ENCODE results near the gene GRIN2A.

The GRIN2A gene

DNA sequence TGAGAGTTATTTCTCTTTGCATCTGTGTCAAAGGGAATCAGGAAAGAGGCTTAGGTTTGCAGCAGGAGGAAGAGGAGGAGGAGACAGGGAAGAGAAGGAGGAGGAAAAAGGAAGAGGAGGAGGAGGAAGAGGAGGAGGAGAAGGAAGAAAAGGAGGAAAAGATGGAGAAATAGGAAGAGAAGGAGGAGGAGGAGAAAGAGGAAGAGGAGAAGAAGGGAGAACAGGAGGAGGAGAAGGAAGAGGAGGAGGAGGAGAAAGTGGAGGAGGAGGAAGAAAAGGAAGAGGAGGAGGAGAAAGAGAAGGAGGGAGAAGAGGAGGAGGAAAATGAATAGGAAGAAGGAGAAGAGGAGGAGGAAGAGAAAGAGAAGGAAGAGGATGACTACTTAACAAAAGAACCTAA, 459.1 kb downstream of the GRIN2A start:
- H3K14ac ChIP-seq (ENCODE audit: low read length in 2 of 2) = no peak overlapping the region
- H3K4ac ChIP-seq (ENCODE audit: low read depth in 1 of 2, low read length in 2 of 2) = no peak overlapping the region
- H3K9me3 ChIP-seq (ENCODE audit: control insufficient read depth, low read length) = no peaks in the 10 kb centered on the region
- no peak overlapping the region for H2BK5ac ChIP-seq (ENCODE audit: low read depth, low read length, poor library complexity, severe bottlenecking)
- H2BK120ac ChIP-seq (ENCODE audit: low read depth, low read length) = no peak overlapping the region
- H3K9ac ChIP-seq (ENCODE audit: low read length) = no peak overlapping the region
- no peak overlapping the region for H2AK5ac ChIP-seq (ENCODE audit: low read length, severe bottlenecking)
- no peak overlapping the region for H3K18ac ChIP-seq (ENCODE audit: low read depth in 1 of 2, low read length in 2 of 2)
- no peaks in the 10 kb centered on the region for H3K4me1 ChIP-seq (ENCODE audit: control insufficient read depth, insufficient read depth, low read depth, low read length)
- no peak overlapping the region for H3K4me2 ChIP-seq (ENCODE audit: low read length, poor library complexity, severe bottlenecking)
- no peak overlapping the region for H3K27ac ChIP-seq (ENCODE audit: low read length, poor library complexity, severe bottlenecking)
- no peak for DNase-seq
- H3K79me1 ChIP-seq (replicated peaks; ENCODE audit: low read length, poor library complexity, severe bottlenecking) = no peaks in the 10 kb centered on the region
- no peaks in the 10 kb centered on the region for H3K36me3 ChIP-seq (ENCODE audit: control insufficient read depth in 1 of 2, insufficient read depth in 2 of 2, low read depth in 1 of 2, low read length in 2 of 2)
- no peak overlapping the region for H2BK12ac ChIP-seq (ENCODE audit: low read length in 2 of 2)
- H4K8ac ChIP-seq (ENCODE audit: low read length) = no peak overlapping the region
- H3K27me3 ChIP-seq (ENCODE audit: control insufficient read depth in 1 of 2, insufficient read depth in 1 of 2, low read length in 2 of 2) = peaks cover 0 to 27% of the 10 kb centered on the region in 2 experiments
- no peak overlapping the region for H3K23ac ChIP-seq (ENCODE audit: low read length in 2 of 2)
- no peak overlapping the region for H2AFZ ChIP-seq (ENCODE audit: low read depth, low read length)
- H2BK15ac ChIP-seq (ENCODE audit: low read depth, poor library complexity, severe bottlenecking) = no peak overlapping the region
- no peak overlapping the region for H4K91ac ChIP-seq (ENCODE audit: low read length)
- H3K4me3 ChIP-seq (ENCODE audit: insufficient read depth in 1 of 2, low read depth in 1 of 2, low read length in 2 of 2) = no peak overlapping the region

DNA sequence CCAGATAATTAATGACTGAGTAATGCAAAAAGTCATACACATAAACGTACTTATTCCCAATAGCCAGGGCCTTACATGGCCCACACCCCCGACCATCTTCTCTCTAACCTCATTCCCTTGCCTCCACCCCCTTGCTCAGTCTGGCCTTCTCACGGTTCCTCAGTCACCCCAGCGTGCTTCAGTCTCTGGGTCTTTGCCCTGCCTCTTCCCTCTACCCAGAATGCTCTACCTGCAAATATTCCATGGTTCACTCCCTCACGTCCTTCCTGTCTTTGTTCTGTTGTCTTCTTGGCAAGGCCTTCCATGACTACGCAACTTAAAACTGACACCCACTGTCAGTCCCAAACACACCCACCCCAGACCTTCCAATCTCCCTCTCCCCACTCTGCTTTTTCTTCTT, 468.3 kb downstream of the GRIN2A start:
- Histone ChIP-seq H3K14ac (ENCODE audit: low read length in 2 of 2) (no peak overlapping the region), H3K23ac (ENCODE audit: low read length in 2 of 2) (no peak overlapping the region), H3K9me3 (ENCODE audit: control insufficient read depth, low read length) (no peaks in the 10 kb centered on the region), H3K4ac (ENCODE audit: low read depth in 1 of 2, low read length in 2 of 2) (no peak overlapping the region), H2AFZ (ENCODE audit: low read depth, low read length) (no peak overlapping the region), H2BK120ac (ENCODE audit: low read depth, low read length) (no peak overlapping the region), H4K91ac (ENCODE audit: low read length) (no peak overlapping the region), H3K36me3 (ENCODE audit: control insufficient read depth in 1 of 2, insufficient read depth in 2 of 2, low read depth in 1 of 2, low read length in 2 of 2) (no peaks in the 10 kb centered on the region), H2BK15ac (ENCODE audit: low read depth, poor library complexity, severe bottlenecking) (no peak overlapping the region), H2AK5ac (ENCODE audit: low read length, severe bottlenecking) (no peak overlapping the region), H2BK12ac (ENCODE audit: low read length in 2 of 2) (no peak overlapping the region), H3K9ac (ENCODE audit: low read length) (no peak overlapping the region), H3K4me1 (ENCODE audit: control insufficient read depth, insufficient read depth, low read depth, low read length) (no peaks in the 10 kb centered on the region), H3K4me3 (ENCODE audit: insufficient read depth in 1 of 2, low read depth in 1 of 2, low read length in 2 of 2) (no peak overlapping the region), H3K27ac (ENCODE audit: low read length, poor library complexity, severe bottlenecking) (no peak overlapping the region), H4K8ac (ENCODE audit: low read length) (no peak overlapping the region), H3K4me2 (ENCODE audit: low read length, poor library complexity, severe bottlenecking) (no peak overlapping the region), H2BK5ac (ENCODE audit: low read depth, low read length, poor library complexity, severe bottlenecking) (no peak overlapping the region), H3K27me3 (ENCODE audit: control insufficient read depth in 1 of 2, insufficient read depth in 1 of 2, low read length in 2 of 2) (peaks cover 0 to 16% of the 10 kb centered on the region in 2 experiments), H3K18ac (ENCODE audit: low read depth in 1 of 2, low read length in 2 of 2) (no peak overlapping the region), H3K79me1 (replicated peaks; ENCODE audit: low read length, poor library complexity, severe bottlenecking) (no peaks in the 10 kb centered on the region)
- DNase-seq = no peak
- WGBS = 61% methylated on average over 6 of the region's 6 CpGs

DNA sequence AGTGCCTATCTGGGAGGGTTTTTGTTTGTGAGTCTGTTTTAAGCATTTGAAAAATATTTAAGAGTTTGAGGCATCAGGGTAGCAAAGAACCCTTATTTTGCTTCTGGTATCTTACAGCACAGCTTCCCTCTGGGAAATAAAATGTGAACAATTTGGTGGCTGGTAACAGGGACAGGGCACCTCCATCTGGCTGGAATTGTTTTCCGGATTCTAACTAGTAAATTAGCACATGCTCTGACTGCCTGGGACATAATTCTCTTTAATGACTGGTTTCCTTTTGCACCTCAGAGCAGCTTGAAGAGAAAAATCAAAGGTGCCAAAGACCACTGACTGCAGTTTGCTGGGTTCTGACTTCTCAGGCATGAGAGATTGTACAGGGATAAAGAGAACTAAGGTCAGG, 469.1 kb downstream of the GRIN2A start:
- Histone ChIP-seq H3K23ac (ENCODE audit: low read length in 2 of 2) (no peak overlapping the region), H2AK5ac (ENCODE audit: low read length, severe bottlenecking) (no peak overlapping the region), H3K9ac (ENCODE audit: low read length) (no peak overlapping the region), H2AFZ (ENCODE audit: low read depth, low read length) (no peak overlapping the region), H3K27me3 (ENCODE audit: control insufficient read depth in 1 of 2, insufficient read depth in 1 of 2, low read length in 2 of 2) (peaks cover 0 to 17% of the 10 kb centered on the region in 2 experiments), H3K9me3 (ENCODE audit: control insufficient read depth, low read length) (no peaks in the 10 kb centered on the region), H3K27ac (ENCODE audit: low read length, poor library complexity, severe bottlenecking) (no peak overlapping the region), H2BK5ac (ENCODE audit: low read depth, low read length, poor library complexity, severe bottlenecking) (no peak overlapping the region), H3K18ac (ENCODE audit: low read depth in 1 of 2, low read length in 2 of 2) (no peak overlapping the region), H3K4me2 (ENCODE audit: low read length, poor library complexity, severe bottlenecking) (no peak overlapping the region), H2BK120ac (ENCODE audit: low read depth, low read length) (no peak overlapping the region), H3K4me1 (ENCODE audit: control insufficient read depth, insufficient read depth, low read depth, low read length) (no peaks in the 10 kb centered on the region), H3K4me3 (ENCODE audit: insufficient read depth in 1 of 2, low read depth in 1 of 2, low read length in 2 of 2) (no peak overlapping the region), H3K4ac (ENCODE audit: low read depth in 1 of 2, low read length in 2 of 2) (no peak overlapping the region), H4K91ac (ENCODE audit: low read length) (no peak overlapping the region), H3K36me3 (ENCODE audit: control insufficient read depth in 1 of 2, insufficient read depth in 2 of 2, low read depth in 1 of 2, low read length in 2 of 2) (no peaks in the 10 kb centered on the region), H3K14ac (ENCODE audit: low read length in 2 of 2) (no peak overlapping the region), H2BK12ac (ENCODE audit: low read length in 2 of 2) (no peak overlapping the region), H2BK15ac (ENCODE audit: low read depth, poor library complexity, severe bottlenecking) (no peak overlapping the region), H4K8ac (ENCODE audit: low read length) (no peak overlapping the region), H3K79me1 (replicated peaks; ENCODE audit: low read length, poor library complexity, severe bottlenecking) (no peaks in the 10 kb centered on the region)
- 20% methylated on average over 1 of the region's 1 CpG for WGBS
- no peak for DNase-seq

DNA sequence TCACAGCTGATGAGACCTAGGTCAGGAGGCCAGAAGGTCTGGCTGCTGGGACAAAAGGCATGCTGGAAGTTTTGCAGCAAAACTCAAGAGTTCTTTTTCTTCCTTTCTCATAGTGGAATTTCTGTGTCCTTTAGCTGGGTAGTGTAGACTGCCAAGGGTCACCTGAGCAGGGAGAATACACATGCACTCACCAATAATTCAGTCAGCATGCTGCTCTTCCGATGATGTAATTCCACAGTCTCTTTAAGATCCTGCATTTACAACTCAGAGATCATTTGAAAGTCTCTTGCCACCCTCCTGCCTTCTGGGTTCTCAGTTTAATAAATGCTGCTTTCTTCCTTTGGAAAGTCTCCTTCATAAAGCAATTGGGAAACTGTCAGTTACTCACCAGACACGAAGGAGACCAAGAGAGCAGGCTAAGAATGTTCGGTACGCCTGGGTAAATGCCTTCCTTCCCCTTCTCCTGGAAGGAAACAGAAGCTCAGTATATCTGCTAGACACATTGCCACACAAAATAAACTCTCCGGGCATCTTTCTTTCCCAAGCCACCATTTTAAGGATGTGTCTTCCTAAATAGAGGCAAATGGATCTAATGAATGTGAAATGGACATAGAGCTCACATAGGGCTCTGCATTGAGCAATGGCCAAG, 473.1 kb downstream of the GRIN2A start:
- Histone ChIP-seq H4K91ac (ENCODE audit: low read length) (no peak overlapping the region), H3K27ac (ENCODE audit: low read length, poor library complexity, severe bottlenecking) (no peak overlapping the region), H3K36me3 (ENCODE audit: control insufficient read depth in 1 of 2, insufficient read depth in 2 of 2, low read depth in 1 of 2, low read length in 2 of 2) (no peaks in the 10 kb centered on the region), H2AK5ac (ENCODE audit: low read length, severe bottlenecking) (no peak overlapping the region), H3K27me3 (ENCODE audit: control insufficient read depth in 1 of 2, insufficient read depth in 1 of 2, low read length in 2 of 2) (peaks cover 0 to 35% of the 10 kb centered on the region in 2 experiments), H2BK12ac (ENCODE audit: low read length in 2 of 2) (no peak overlapping the region), H3K4me2 (ENCODE audit: low read length, poor library complexity, severe bottlenecking) (no peak overlapping the region), H3K9me3 (ENCODE audit: control insufficient read depth, low read length) (no peaks in the 10 kb centered on the region), H3K4ac (ENCODE audit: low read depth in 1 of 2, low read length in 2 of 2) (no peak overlapping the region), H3K79me1 (replicated peaks; ENCODE audit: low read length, poor library complexity, severe bottlenecking) (no peaks in the 10 kb centered on the region), H4K8ac (ENCODE audit: low read length) (no peak overlapping the region), H2BK15ac (ENCODE audit: low read depth, poor library complexity, severe bottlenecking) (no peak overlapping the region), H2AFZ (ENCODE audit: low read depth, low read length) (no peak overlapping the region), H3K14ac (ENCODE audit: low read length in 2 of 2) (no peak overlapping the region), H2BK5ac (ENCODE audit: low read depth, low read length, poor library complexity, severe bottlenecking) (no peak overlapping the region), H3K4me1 (ENCODE audit: control insufficient read depth, insufficient read depth, low read depth, low read length) (no peaks in the 10 kb centered on the region), H3K9ac (ENCODE audit: low read length) (no peak overlapping the region), H2BK120ac (ENCODE audit: low read depth, low read length) (no peak overlapping the region), H3K4me3 (ENCODE audit: insufficient read depth in 1 of 2, low read depth in 1 of 2, low read length in 2 of 2) (no peak overlapping the region), H3K23ac (ENCODE audit: low read length in 2 of 2) (no peak overlapping the region), H3K18ac (ENCODE audit: low read depth in 1 of 2, low read length in 2 of 2) (no peak overlapping the region)
- no peak for DNase-seq
- 70% methylated on average over 4 of the region's 5 CpGs for whole genome bisulfite sequencing
